HFF-Myc (cell line): ENCODE data around the gene TDRD1.
A peak's percentile ranks its signal among the peaks of the same experiment; 100 is the strongest.

Experiments used
- DNase-seq: peaks from one replicate; pipeline ENCODE4 v3.0.0-alpha.2; 2011; ENCODE audit warnings: low read depth; ENCODE audit errors: extremely low read depth
- H3K4me3 ChIP-seq: replicated peaks from 2 replicates; pipeline ENCODE4 v1.5.1; 2011; ENCODE audit warnings: low read depth, mild to moderate bottlenecking, control low read depth, low read length
- CTCF ChIP-seq: IDR thresholded peaks from 2 replicates; pipeline ENCODE4 v1.5.1; 2012; ENCODE audit warnings: mild to moderate bottlenecking, low read depth, low read length, control low read depth; ENCODE audit errors: missing control alignments

Gene TDRD1

GRCh38 chr10:114239117-114239993 lies 60.2 kb downstream of the TDRD1 start, which contains the start of gene VWA2:
VWA2 (plus strand) TSS chr10:114239254; CDS start chr10:114248714, 9,460 bp downstream.
- H3K4me3 ChIP-seq, result peak within 1 kb of the TSS; percentile 19; the same call in 1 of the 2 replicates
- DNase-seq, result no peak
- no peak for TF ChIP-seq CTCF

GRCh38 chr10:114239994-114240345 lies 60.8 kb downstream of the TDRD1 start:
- no peak for TF ChIP-seq CTCF
- no peak for DNase-seq
- H3K4me3 ChIP-seq, result no peak overlapping the region

- TF ChIP-seq CTCF, result no peak
These were observed 63.1 kb downstream of the TDRD1 start for GRCh38 chr10:114242235-114242634.

GRCh38 chr10:114243661-114244060 lies 64.5 kb downstream of the TDRD1 start:
- TF ChIP-seq CTCF, result no peak
- no peak overlapping the region for H3K4me3 ChIP-seq
- no peak for DNase-seq

More at GRCh38 chr10:114242235-114242634, 63.1 kb downstream of the TDRD1 start:
- H3K4me3 ChIP-seq, result no peak overlapping the region
- no peak for DNase-seq

GRCh38 chr10:114244126-114244525 lies 65.0 kb downstream of the TDRD1 start:
- DNase-seq, result no peak
- no peak overlapping the region for H3K4me3 ChIP-seq
- TF ChIP-seq CTCF, result no peak

- DNase-seq, result no peak
- TF ChIP-seq CTCF, result no peak
- no peak overlapping the region for H3K4me3 ChIP-seq
These were observed 66.1 kb downstream of the TDRD1 start for GRCh38 chr10:114245121-114245791.
